Lung microvascular endothelial cell (primary cell): ENCODE results near the gene HLA-DOA. TPM values are rescaled to one million over a fixed set of nuclear protein-coding genes. Genes with fewer than 3 reads are reported as not detected.

Source experiments
- DNase-seq, 2 donors: peaks; one replicate each; pipeline versions ENCODE4 v3.0.0 to v3.0.0-alpha.2; 2010; ENCODE audit warnings: low read depth in 2 of 2
- total RNA-seq: library from RNA; depleted of rRNA; stranded (reverse); fragments of >200 nt; gene quantifications from 2 replicates; pipeline ENCODE4 v1.2.1, GENCODE V29; 2014

Gene HLA-DOA
- total RNA-seq, 1 donor from 2014 or later: not detected

DNA sequence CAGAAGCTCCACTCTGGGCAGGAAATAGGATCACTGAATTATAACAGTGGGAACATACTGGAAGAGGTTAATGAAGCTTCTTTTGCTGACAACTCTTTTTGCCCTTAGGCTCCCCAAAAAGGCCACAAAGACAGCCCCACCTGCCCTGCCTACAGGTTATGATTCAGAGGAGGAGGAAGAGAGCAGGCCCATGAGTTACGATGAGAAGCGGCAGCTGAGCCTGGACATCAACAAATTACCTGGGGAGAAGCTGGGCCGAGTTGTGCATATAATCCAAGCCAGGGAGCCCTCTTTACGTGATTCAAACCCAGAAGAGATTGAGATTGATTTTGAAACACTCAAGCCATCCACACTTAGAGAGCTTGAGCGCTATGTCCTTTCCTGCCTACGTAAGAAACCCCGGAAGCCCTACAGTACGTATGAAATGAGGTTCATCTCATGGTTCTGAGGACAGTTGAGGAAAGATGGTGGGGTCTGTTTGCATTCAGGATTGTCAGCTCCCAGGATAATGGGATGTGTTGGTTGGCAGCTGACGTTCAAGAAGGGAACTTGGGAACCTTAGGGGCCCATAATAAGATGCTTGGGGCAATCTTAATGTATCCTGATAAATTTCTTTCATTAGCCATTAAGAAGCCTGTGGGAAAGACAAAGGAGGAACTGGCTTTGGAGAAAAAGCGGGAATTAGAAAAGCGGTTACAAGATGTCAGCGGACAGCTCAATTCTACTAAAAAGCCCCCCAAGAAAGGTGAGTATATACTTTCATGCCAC, 29.5 kb downstream of the HLA-DOA start:
- no peak for DNase-seq

- DNase-seq: no peak
Measured at GRCh38 chr6:32977953-32978324, 31.5 kb downstream of the HLA-DOA start.

GRCh38 chr6:32977272-32977952, 32.0 kb downstream of the HLA-DOA start:
- no peak for DNase-seq

DNA sequence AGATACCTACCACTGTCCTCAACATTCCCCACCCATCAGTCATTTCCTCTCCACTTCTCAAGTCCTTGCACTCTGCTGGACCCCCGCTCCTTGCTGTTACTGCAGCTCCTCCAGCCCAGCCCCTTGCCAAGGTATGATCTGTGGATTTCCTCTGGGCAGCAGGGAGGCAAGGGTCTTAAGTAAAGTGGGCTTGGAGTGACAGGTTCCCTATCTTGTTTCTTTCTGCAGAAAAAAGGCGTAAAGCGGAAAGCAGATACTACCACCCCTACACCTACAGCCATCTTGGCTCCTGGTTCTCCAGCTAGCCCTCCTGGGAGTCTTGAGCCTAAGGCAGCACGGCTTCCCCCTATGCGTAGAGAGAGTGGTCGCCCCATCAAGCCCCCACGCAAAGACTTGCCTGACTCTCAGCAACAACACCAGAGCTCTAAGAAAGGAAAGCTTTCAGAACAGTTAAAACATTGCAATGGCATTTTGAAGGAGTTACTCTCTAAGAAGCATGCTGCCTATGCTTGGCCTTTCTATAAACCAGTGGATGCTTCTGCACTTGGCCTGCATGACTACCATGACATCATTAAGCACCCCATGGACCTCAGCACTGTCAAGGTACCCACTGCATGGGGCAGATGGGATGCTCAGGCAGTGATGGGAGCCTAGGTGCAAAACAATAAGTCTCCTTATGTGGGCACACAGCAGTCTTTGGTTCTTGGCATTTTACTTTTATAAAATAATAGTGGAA, 32.9 kb downstream of the HLA-DOA start:
- DNase-seq: no peak

- no peak for DNase-seq
Measured at GRCh38 chr6:32975886-32976285, 33.5 kb downstream of the HLA-DOA start.

DNA sequence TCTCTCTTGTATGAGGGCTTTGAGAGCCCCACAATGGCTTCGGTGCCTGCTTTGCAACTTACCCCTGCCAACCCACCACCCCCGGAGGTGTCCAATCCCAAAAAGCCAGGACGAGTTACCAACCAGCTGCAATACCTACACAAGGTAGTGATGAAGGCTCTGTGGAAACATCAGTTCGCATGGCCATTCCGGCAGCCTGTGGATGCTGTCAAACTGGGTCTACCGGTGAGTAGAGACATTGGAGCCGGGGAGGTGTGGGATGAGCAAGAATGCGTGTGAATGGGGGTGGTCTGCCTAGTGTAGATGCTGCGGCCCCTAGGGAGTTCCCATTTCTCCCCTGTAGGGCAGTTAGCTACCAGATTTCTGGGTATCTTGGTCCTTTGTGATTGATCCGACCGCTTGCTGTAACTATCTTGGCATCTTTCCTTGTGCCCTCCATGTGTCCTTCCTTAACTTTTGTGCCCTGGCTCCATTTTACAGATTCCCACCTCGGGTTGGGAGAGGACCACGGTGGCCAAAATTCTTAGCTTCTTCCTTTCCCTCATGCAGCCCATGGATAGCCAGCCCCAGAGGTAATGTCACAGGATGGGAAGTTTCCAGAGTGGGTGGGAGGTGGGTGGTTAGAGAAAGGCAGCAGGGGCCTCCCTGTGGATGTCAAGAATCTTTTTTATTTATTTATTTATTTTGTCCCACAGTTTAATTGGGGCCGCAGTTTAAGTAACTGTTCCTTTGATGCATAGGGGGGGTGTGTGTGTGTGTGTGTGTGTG, 34.7 kb downstream of the HLA-DOA start:
- DNase-seq: no peak

GRCh38 chr6:32974016-32974333, 35.4 kb downstream of the HLA-DOA start:
- peak in 1 of 2 donors; percentile 69 for DNase-seq

DNA sequence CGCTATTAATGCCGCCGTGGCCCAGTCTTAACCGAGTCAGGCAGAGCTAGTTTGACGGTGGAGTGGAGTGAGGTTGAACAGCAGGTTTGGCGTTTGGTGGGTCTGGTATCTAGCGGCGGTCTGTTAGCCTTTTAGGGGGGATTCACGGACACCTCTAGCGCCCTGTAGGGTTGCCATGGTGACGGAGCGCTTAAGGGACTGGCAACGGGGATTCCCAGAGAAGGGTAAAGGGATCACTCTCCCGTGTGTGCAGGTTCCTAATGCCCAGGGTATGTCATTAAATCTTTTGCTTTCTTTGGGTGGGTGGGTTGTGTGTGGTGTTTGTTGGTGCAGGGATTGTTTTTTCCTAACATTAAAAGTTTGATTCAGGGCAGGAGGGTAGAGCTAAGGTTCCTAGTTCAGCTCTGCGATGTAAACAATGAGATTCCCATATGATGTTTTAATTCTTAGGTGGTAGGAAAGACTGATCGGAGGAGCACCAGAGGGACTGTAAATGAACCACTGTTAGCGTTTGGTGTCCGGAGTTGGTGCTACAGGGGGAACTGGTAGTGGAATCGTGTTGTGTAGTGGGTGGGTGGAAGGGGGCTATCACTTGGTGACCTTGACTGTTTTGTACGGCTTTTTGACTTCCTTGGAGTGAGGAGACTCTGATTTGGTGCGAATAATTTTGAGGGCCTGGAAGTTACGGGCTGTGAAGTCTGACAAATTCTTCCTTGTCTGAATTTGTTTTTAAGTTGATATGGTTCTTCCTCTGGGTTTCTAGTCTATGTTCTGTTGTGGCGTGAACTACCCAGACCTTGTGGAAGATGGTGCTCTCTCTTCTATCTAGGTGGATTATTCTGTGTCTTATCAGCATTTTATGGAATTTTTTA, 36.0 kb downstream of the HLA-DOA start:
- DNase-seq: peak; percentile 64 to 69

DNA sequence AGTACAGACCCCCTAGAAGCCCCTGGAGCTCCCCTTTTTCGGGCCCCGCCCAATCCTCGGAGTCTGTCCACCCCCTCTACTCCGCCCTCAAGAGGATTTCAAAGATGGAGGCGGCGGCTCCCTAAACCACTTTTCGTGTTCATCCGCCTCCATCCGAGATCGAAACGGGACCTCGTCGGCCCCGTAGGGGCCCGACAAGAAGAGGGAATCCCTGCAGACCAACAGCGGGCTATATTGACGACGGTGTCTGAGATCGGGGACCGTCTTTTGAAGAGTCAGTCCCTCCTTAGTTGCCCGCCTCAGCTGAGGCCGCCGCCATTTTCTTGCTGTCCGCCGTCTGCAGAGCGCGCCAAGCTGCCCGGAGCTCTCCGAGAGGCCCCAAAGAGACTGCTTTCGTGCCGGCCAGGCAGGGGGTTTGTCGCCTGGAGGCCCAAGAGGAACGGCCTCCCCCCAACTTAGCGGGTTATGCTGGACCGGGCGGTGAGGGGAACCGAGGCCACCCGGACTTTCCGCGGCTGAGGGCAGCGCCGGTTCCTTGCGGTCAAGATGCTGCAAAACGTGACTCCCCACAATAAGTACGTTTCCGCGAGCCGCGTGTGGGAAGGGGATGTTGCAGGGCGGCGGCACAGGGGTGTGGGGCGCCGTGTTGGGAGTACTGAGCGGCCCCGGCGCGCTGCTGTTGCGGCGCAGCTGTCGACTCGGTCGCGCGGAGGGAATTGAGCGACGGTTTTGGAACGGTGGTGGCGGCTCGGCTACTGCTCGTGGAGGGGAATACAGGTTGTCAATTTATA, 36.8 kb downstream of the HLA-DOA start:
- peak; percentile 35 to 40 for DNase-seq

DNA sequence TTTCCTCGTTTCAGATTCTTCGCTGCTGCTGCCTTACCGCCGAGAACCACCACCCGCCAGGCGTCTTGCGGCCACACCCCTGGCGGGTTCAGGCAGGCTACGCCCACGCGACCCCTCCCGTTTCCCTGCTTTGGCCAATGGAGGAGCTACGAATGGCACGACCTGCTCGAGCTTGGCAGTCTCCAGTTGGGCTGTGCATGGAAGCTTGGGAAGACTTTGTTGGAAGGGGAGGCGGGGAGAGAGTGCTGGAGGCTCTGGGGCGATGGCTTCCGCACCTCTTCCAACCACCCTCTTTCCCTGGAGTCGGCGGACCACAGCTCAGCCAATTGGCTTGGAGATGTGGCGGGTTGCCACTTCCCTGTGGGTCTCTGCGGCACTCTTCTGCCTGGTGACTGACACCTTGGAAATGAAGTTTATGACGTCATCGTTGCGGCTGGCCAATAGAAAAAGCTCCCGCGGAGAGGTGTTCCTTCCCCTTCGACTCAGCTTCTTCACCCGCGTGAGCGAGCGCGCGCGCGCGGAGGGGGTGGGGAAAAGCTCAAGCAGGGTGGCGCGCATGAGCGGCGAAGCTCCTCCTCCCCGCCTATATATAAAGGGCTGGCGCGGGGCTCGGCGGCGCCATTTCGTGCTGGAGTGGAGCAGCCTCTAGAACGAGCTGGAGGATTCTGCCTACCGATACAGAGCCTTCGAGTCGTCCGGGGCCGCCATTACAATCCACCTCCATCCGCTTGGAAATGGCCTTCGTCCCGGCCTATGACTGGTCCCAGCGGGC, 37.6 kb downstream of the HLA-DOA start:
- peak; percentile 100 for DNase-seq

DNA sequence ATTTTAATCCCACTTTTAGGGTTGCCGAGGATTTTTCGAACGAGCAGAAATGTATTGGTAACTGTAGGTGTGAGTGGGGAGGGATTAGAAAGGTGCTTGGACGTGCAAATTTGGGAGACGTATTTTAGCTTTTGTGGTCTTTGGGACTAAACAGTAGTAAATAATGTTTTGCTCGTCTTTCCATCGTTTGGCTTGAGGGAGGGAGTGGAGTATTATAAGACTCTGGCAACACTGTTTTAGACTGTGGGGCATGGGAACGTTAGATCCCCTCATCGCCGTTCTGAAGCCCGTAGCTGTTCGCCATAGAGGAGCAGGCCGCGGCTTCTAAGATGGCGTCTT, 38.2 kb downstream of the HLA-DOA start:
- DNase-seq: no peak

- DNase-seq: peak; percentile 70 to 87
Measured at GRCh38 chr6:32970413-32971241, 38.8 kb downstream of the HLA-DOA start.

DNA sequence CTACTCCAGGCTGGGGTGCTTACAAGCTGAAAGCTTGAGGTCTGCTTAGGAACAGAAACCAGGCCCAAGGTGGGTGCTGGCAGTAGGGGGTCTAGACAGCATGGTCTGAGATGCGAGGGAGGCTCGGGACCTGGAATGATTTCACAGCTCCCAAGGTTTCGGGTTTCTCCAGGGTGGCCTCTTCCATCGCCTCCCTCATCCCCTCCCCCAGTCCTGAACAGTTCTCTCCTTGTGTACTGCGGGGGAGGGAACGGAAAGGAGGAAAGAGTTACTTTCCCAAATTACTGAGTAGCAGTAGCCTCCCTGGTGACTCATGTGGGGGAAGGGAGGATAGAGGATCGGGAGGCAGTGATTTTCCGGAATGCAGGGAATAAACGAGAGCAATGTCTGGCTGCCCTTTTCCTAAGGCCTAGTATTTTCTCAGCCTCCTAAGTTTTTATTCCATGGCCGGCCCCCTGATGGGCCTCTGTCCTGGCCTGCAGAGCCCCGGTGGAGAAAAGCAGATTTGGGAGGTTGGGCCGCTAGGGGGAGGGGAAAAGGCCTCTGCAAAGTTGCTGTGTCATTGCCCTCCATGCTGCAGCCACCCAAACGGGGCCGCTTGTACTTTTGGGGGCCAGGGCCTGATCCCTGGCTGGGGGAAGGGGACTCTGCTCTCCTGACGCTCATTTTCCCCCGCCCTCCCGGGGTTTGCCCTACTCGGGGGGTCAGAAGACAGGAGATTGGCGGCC, 39.5 kb downstream of the HLA-DOA start:
- peak; percentile 78 to 83 for DNase-seq

- DNase-seq: peak; percentile 68 to 85
Measured at GRCh38 chr6:32968867-32969684, 40.3 kb downstream of the HLA-DOA start.

- peak; percentile 97 for DNase-seq
Measured at GRCh38 chr6:32968093-32968866, 41.1 kb downstream of the HLA-DOA start, which contains the start of gene BRD2. Gene BRD2 (plus strand): TSS chr6:32968594. CDS start chr6:32972899, 4,305 bp downstream.
